ENCODE data around the gene STARD10.
A peak's percentile ranks its signal among the peaks of the same experiment; 100 is the strongest.
"Not testable (repeated sequence)": the region's sequence is repeated elsewhere in the genome, so short reads cannot be mapped to it uniquely, and the experiment has no call there.

STARD10 gene

GRCh38 chr11:72825661-72826060, 31.8 kb upstream of the STARD10 start:
- DNase-seq = no peak

DNA sequence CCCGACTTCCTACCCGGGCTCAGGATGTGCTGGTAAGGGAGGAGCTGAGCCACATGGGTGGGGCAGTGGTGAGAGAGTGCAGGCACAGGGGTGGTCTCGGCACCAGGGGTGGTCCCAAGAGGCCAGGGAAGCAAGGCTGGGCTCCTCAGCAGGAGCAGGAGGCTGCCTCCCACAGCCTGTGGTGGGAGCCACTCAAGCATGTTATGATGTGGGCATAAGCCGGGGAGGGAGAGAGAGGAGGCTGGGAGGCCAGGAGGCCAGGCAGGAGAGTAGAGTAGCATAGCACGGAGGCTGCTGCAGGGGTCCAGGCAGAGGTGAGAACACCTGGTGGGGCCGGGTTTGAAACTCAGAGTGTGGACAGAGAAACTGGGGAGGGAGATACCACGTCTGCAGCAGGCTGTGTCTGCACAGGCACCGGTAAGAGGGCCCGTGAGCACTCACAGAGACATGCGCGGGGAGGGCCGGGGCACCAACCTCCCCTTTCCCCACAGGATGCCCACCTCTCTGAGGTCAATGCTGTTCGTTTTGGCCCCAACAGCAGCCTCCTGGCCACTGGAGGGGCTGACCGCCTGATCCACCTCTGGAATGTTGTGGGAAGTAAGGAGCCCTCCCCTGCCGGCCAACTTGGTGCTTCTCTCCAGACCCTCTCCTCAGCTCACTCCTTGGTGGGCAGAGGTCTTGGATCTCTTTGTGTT, 31.1 kb upstream of the STARD10 start:
- DNase-seq = no peak

DNA sequence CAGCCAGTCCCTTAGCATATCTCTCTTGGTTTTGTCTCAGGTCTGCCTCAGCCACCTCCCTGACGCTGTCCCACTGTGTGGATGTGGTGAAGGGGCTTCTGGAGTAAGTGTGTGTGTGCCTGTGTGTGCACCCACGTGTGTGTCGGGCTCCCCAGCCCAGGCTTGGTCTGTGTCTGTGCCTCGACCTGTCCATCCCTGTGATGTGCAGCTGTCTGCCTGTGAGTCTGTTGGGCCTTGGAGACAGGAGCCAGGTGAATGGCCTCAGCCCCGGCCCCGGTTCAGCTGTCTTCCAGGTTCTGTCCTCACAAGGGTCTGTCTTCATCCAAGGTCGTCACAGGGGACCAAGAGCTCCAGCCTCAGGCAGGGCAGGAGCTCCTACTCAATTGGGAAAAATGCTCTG, 30.2 kb upstream of the STARD10 start:
- DNase-seq = no peak

DNA sequence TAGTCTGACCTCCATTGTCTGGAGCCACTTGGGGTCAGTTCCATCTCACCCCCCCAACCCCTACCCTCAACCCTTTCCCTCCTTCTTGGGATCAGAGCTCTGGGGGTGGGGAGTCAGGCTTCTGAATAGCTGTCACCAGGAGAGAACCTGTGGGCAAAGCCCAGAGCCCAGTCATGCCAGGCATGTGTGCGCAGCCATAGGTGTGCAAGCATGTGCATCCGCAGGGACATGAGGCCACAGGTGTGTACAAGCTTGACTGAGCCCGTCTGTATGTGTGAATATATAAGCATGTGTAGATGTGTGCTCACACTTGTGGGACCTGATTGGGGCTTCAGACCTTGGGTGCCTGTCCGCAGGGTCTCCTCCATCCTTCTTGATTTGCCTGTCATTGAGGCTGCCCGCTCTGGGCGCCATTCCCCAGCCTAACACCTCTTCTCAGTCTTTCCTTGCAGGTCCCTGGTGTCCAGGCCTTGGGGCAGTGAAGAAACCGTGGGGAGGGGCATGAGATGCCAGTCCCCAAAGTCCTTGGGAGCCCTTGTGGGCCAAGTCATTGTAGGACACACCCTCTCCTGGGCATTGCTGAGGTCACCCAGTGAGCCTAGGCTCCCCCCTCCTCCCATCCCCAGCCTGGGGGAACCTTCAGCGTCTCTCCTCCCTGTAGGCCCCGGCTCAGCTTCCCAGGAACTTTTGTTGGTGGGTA, 29.4 kb upstream of the STARD10 start:
- DNase-seq = no peak

DNA sequence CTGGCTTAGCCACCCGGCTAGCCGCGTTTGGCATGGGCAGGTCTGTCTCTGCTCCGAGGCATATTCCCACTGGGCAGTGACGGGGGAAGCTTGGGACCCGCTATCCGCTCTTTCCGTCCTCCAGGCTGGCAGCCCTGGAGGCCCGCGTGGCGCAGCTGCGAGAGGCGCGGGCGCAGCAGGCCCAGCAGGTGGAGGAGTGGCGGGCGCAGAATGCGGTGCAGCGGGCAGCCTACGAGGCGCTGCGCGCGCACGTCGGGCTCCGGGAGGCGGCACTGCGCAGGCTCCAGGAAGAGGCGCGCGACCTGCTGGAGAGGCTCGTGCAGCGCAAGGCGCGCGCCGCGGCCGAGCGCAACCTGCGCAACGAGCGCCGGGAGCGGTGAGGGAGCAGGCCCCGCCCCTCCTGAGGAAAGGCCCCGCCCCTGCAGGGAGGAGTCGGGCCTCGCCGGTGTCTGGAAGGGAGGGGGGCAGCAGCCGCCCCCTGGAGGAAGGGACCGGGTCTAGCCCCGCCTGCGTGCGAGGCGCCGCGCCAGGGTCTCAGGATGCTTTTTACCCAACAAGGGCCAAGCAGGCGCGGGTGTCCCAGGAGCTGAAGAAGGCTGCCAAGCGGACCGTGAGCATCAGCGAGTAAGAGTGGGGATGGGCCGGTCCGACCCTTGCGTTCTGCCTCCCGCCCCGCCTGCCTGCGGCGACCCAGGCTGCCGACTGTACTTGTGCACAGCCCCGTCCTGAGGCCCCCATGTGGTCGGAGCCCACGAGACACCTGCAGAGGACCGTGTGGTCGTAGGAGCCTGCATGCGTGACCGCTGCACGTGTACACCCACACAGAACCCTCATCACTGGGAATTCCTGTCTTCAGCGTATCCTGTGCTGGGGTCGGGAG, 28.3 kb upstream of the STARD10 start:
- peak; percentile 72 for DNase-seq

- no peak for DNase-seq
Measured at GRCh38 chr11:72821221-72821919, 27.5 kb upstream of the STARD10 start.

DNA sequence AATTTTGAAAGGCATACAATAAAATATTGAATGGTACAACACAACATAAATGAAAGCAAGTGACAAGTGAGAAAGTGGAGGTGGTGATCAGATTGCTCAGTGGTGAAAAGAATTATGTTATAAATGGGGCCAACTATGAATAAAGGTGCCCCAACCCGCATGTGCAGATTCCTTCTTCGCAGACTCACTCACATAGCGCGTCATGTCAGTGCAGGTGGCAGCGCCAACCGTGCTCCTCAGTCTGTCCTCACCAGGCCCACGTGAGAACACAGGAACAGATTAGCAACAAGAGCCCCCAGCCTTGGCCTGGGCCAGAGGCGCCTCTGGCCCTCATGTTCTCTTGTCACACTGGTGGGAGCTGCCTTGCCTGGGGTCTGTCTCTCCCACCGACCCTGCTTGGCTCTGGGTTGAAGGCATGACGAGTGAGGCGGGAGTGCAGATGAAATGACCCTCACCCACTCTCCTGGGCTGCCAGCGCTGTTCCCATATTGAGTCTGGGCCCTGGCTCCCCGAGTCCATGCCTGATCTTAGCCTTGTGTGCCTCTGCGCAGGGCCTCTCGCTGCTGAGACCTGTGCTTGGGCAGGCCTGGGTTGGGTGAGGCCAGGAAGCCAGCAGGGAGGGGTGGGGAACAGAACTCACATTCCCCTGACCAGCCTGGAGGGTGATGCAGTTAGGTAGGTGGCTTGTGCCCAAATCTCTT, 26.7 kb upstream of the STARD10 start:
- DNase-seq = no peak

- DNase-seq = no peak
Measured at GRCh38 chr11:72818971-72819370, 25.1 kb upstream of the STARD10 start.

DNA sequence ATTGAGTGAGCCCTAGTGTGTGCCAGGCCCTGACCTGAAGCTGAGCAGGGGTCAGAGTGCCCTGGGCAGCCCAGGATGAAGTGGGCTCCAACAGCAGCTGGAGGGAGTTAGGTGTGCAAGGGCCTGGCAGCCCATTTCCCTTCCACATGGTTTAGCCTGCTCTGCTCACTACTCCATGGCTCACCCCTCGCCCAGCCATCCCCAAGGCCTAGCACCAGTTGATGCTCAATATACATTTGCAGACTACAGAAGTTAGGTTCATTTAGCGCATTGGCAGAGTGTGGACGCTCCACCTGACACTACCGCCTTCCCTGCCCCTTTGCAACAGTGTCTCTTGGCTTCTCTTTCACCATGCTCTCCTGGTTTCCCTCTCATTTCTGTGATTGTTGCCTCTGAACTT, 24.1 kb upstream of the STARD10 start:
- no peak for DNase-seq

DNA sequence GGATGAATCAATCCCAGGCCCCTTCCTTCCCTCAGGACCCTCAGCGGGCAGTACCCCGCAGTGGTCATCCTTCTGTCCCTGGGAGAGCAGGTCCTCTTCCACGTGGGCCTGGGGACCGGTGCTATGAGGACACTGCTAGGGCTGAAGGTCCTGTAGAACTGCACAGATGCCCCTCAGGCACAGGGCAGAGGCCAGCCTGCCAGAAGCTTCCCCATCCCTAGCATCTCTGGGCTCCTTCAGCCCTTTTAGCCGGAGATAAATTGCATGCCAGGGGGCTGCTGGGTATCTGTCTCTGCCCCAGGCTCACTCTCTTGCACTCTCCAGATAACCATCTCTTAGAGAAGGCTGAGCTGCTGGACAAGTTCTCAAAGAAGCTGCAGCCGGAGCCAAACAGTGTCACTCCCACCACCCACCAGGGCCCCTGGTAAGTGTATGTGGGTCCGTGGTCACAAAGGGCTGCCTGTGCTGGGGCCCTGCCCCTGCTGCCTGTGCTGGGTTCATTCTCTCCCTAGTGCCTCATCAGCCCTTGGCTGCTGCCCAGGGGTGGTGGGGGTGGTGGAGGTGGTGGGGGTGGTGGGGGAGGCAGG, 22.6 kb upstream of the STARD10 start:
- no peak for DNase-seq

DNA sequence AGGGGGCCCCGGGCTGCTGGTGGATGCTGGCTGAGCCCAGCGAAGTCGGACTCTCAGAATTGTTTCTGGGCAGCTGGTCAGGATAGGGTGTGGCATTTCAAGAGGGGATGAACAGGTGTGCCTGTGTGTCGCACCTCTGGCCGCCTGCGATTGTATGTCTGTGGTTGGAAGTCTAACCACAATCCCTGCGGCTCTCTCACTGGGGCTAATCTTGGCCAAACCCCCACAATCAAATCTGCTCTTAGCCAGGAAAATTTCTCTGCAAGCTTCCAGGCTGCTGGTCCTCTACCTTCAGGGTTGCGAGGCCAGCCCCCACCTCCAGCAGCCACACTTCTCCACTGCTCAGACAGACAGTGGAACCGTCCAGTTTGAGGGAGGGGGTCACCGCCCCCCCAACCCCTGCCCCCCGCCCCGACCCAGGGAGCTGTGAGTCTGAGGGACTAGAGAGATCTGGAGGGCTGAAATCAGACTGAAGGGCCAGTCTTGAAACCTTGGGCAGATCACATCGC, 21.3 kb upstream of the STARD10 start:
- DNase-seq = no peak

- peak; percentile 59 for DNase-seq
Measured at GRCh38 chr11:72814286-72815109, 20.7 kb upstream of the STARD10 start, which contains the start of gene ATG16L2. Gene ATG16L2, plus strand, starts transcription at chr11:72814411. Its CDS starts 35 bp downstream, at chr11:72814446.

DNA sequence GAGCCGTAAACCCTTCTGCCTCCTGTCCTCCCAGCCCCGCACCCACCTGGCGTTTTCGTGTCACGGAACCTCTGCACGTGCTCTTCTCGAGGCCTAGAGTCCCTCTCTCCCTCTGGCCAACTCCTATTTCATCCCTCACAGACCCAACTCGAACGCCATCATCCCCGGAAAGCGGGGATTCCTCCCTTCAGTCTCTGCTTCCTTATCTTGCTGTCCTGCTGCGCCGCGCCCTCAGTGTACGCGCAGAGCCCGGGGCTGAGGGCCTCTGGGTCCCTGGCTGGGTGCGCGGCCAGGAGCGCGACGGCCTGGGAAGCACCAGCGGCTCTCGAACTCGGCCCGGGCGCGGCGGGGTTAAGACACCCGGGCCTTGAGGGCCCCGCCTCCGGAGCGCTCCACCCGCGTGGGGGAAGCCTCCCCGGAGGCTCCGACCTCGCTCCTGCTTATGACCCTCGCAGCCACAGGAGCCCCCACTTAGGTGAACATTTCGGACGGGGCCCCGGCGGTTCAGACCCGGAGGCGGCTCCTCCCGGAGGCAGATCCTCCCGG, 20.0 kb upstream of the STARD10 start:
- peak; percentile 59 for DNase-seq

- peak; percentile 42 for DNase-seq
Measured at GRCh38 chr11:72812967-72813739, 19.3 kb upstream of the STARD10 start.

DNA sequence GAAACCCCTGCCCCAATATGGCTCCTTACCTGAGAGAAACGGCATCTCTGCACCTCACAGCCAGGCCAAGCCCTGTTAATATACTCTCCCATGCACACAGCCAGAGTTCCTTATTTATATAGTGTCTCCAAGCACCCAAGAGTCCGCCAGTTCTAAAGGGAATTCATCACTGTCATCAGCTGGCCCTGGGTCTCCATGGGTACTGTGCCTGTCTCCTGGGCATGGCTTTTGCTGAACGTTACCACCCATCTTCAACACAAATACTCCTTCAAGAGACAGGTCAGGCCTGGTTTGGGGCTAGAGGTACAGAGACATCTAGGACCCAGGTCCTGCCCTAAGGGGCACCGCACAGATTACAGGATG, 18.7 kb upstream of the STARD10 start:
- DNase-seq = peak; percentile 19

GRCh38 chr11:72811686-72812085, 17.8 kb upstream of the STARD10 start:
- not testable (repeated sequence) for DNase-seq

DNA sequence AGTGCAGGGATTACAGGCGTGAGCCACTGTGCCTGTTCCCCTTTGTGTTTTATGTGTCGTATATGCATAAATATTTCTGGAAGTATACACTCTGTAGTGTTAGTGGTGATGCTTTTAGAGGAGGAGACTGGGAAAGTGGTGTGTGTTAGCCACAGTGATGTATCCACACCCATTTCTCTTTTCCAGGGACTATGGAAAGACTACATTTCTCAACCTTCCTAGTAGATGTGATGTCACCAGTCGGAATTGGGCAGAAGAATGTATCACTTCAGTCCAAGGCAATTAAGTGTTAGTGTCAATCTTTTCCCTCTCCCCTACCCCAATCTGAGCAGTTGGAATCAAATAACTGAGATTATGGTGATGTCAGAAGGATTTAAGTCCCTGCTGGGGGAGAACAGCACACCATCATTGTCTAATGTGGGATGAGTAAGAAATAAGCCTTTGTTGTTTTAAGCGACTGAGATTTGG, 14.5 kb upstream of the STARD10 start:
- DNase-seq = no peak

DNA sequence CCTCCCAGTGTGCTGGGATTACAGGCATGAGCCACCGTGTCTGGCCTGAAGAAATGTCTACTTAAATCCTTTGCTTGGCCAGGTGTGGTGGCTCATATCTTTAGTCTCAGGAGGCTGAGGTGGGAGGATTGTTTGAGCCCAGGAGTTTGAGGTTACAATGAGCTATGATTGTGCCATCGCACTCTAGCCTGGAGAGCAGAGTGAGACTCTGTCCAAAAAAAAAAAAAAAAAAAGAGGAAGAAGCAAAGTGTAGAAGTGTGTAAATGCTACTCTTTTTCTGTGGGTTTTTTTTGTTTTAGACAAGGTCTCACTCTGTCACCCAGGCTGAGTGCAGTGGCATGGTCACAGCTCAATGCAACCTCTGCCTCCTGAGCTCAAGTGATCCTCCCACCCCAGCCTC, 13.9 kb upstream of the STARD10 start:
- no peak for DNase-seq

- no peak for DNase-seq
Measured at GRCh38 chr11:72807021-72807693, 13.3 kb upstream of the STARD10 start.
